HG02840 (cell line): Measurements from ENCODE around the gene HOXA5.

Source experiments
- ATAC-seq: cut with Tn5 transposase; IDR thresholded peaks from one replicate; pipeline ENCODE4 v1.9.1; 2021; ENCODE audit warnings: mild to moderate bottlenecking, moderate library complexity, moderate number of reproducible peaks; ENCODE audit not compliant: unreplicated experiment, low FRiP score

HOXA5 gene

DNA sequence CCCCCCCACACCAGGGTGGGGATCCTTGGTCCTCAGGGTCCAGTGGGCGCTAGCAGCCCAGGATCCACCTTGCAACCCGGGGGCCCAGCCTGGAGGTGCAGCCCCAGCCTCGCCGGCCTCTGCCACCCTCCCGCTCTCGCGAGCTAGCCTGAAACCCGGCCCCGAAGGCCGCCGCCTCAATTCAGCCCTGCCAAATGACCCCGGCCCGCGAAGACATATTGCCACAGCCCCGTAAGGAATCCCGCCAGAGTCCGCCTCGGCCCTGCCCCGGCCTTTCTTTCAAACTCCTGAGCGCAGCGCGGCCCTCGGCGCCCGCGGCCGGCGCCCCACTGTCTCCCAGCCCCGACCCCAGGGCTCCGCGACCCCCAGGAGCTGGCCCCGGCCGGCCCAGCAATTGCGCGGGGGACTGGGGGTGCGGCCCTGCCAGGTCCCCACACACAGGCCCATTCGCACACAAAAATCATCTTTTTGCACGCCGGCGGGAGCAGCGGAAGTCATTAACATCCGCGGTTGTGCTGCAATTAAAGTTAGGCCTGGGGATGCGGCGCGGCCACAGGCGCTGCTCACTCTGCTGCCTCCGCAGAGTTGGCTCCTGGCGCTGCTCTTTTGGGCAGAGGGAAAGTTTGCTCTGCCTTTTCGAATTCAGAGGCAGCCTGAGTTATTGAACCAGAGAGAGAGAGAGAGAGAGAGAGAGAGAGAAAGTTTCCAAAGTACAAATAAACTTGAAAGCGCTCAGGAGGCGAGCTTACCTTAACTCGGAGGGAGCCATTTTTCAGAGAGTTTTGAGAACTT, 4.0 kb downstream of the HOXA5 start:
- ATAC-seq: no peak

DNA sequence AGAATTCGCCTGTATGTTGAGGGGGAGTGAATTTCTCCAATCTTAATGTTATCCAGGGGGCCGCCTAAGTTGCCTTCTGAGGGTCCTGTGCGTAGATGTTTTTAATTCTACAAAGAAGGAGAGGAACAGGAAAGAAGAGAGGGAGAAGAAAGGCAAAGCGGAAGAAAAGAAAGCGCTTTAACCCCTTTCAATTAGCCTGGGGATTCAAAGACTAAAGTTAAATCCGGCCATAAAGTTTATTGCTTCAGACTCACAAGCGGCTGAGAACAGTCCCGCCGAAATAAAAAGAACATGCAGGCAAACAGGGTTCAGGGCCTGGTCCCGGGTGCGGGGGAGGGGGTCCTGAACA, 4.5 kb downstream of the HOXA5 start:
- ATAC-seq: no peak

DNA sequence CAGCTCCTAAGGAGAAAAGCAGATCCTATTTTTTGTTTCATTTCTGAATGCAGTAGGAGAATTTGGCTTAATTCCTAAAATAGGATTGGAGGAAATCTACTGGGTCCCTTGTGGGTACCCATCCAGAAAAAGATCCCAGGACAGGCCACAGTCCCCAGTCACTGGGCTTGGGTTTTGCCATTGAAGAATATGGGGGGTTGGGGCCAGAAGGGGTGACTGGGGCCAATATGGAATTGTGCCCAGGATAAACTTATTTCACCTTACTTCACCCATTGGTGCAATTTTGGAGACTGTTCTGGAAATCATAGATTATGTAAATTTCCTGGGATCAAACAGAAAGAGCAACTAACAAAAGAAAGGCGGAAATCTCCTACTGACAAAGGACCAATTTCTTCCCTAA, 5.0 kb downstream of the HOXA5 start:
- ATAC-seq: no peak

DNA sequence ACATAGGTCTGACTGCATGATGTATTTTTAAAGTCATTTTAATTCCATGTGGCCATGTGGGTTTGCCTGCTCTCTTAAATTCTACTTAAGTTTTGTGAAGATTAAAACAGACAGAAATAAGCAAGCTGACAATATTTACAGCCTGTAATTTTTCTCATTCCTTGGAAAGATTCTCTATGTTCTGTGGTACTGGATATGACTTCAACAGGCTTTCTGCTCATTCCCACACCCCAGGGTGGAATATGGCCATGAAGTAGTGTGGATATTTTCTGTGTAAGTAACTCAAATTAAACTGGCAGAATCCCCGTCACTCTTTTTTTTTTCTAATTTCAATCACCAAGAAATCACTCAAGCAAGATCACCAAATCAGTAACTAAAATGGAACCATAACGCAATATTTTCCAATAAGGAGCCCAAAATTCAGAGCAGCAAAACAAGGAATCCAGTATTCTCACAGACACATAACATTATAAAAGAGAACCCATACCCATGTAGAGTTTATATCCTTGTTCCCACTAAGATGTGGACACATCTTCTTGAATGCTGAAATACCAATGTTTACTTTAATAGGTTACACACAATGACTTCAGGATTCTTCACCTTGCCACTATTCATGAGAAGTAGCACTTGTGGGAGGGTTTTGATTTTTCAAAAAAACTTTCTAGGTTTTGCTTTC, 5.7 kb downstream of the HOXA5 start:
- no peak for ATAC-seq

DNA sequence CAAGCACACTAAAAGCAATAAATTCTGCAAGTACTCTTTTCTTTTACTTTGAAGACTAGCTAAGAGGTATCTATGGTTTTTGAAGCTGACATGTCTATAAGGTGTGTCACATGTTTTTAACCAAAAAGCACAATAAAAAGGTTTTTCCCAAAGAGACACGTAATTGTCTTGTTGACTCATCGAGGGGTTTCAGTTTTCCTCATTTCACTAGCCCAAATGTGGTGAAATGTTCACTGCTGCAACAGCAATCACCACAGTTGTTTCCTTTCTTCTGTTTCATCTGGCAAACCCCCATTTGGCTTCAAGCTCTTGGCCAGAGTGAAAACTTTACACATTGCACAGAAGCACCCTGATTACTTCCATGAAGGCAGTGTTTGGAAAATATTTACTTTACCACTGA, 9.1 kb downstream of the HOXA5 start:
- ATAC-seq: no peak

DNA sequence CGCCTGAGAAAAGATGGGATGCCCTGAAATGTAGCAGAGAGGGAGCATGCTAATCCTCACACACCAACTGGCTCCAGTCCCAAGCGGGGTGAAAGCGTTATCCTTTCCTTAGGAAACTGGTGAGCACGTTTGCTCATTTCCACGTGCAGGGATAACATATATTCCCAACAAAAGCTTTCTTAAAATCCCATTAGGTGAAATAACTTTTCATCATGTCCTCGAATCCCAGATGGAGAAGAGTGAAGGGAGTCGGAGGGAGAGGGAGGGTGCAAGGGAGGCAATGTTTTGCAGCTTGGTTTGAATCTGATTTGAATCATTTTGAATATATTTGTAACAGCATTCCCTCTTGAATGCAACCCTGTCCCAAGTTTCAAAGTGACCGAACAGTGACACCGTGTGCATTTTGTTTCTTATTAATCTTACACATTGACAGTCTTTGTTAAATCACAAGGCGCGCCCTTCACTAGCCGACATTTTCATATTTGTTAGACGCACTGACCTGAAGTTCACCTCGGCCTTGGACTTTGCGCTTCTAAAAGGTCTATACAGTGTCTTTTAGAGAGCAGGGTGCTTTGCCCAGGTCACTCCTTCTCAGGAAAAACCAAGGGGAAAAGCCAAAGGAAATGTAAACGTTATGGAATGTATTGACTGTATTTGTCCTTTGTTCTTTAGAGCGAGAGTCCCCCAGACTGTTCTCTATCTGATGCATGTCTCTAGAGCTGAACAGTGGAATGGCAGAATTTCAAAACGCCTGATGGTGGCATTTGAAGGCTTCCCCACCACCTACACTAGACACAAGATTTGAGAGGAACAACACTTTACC, 9.9 kb downstream of the HOXA5 start:
- no peak for ATAC-seq

DNA sequence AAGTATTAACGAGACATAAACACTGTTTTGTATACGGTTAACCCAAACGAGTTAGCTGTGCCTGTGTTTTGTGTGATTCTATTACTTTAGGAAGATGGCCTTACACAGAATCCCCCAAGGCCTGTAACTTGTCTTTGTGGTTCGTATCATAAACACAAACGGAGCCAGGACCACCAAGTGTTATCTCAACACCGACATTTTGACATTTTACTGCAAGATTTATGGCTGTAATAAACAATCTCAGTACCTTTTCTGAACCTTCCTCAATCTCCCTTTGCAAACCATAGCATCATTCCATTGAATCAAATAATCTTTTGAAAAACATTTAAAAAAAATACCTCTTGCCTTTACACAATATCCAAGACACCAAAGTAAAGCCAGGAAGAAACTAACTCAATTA, 10.5 kb downstream of the HOXA5 start:
- ATAC-seq: no peak

DNA sequence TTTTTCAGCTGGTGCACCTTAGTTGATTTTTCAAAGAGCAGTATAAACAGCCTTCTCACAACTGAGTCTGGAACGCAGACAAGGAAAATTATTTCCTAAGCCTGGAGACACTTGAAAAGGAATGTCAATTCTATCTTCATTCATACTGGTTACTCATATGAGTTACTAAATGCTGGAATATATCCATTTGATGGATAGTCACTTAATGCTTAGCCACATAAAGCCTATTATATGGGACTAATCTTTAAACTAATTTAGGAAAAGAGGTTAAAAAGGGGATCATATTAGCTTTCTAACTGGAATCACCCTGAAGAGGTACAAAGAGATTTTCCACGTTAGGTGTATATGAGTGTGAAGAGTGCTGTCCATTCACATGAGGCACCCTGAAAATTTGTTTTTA, 11.3 kb downstream of the HOXA5 start:
- ATAC-seq: no peak

DNA sequence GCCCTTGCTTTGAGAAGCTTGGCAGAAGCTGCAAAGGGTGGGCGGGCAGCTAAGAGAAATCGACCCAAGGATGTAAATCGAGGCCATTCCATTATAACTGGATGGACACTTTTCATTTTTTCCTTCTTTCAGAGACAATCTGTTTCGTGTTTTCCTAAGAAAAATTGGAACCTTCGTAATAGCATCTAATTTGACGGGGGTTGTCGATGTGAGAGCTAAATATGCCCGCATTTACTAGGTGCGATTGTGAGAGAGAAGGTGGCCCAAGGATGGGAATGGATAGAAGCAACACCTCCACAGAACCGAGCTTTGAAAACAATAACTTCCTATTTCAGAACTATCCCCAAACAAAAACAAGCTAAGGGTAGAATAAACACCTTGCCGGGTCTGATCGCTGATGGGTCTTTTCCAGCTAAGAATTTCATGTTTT, 12.1 kb downstream of the HOXA5 start:
- no peak for ATAC-seq

DNA sequence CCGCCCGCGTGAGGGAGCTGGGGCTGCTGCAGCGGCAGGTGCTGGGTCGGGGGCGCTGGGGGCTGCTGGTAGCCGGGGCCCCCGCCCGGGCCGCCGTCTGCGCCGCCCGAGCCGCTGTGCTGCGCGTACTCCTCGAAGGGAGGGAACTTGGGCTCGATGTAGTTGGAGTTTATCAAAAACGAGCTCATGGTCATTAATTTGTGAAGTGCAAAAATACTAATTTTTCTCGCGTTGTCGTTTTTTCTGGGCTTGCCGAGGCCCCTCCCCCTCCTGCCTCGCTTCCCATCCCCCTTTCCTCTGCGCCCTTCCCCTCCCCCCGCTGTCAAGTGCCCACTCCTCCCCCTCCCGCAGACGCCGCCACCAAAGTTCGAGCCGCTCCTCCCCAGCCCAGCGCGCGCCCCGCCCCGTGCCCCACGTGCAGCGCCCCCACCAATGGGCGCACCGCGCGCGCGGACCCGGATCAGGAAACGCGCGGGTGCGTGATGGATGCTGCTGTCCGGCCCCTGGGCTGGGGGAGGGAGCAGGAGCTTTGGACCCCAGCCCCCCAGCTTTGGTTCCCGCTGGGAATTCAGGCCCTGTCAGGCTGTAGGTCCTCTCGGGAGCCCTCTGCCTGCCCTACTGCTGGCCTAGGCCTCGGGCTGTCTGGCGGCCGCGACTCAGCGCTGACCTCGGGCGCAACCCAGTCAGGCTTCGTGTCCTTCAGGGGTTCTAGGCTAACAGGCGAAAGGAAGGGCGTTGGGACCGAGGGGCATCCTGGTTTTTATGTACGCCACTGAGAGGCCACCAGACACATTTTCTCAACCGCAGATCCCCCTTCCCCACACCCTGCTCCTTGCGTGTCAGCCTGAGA, 12.7 kb downstream of the HOXA5 start, which contains the start of gene HOXA4:
Gene HOXA4 (minus strand): TSS at position 218 of the 850 bp plus-strand sequence. CDS start 24 bp downstream, at position 194.
- no peak for ATAC-seq

DNA sequence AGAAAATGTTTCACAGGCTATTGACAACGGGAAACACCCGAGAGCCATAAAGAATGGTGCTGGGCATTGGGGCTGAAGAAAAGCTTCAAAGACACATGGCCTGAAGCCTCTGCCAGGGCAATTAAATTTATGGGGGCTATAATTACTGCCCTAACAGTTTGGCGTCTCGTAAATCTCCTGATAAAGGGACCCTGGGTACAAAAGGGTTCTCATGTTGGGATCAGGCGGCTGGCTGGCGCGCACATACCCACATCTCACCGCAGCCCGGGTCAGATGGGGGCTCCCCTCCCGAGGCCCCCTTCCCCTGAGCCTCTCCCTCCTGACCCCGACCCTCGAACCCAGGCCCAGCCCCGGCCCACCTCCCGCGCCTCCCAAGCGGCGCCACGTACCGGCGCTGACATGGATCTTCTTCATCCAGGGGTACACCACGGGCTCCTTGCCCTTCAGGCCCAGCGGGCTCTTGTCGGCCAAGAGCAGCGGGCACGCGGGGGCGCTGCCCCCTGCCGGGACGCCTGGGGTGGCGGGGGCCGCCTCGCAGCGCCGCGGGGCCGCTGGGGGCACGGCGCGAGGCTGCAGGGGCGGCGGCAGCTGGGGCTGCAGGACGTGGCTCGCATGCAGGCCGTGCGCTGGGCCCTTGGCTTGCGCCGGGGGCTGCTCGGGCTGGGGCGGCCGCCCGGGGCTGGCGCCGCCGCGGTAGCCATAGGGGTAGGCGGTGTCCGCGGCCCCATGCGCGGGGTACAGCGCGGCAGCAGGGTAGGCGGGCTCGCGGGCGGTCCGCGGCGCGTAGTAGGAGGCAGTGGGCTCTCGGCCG, 13.5 kb downstream of the HOXA5 start:
- no peak for ATAC-seq

DNA sequence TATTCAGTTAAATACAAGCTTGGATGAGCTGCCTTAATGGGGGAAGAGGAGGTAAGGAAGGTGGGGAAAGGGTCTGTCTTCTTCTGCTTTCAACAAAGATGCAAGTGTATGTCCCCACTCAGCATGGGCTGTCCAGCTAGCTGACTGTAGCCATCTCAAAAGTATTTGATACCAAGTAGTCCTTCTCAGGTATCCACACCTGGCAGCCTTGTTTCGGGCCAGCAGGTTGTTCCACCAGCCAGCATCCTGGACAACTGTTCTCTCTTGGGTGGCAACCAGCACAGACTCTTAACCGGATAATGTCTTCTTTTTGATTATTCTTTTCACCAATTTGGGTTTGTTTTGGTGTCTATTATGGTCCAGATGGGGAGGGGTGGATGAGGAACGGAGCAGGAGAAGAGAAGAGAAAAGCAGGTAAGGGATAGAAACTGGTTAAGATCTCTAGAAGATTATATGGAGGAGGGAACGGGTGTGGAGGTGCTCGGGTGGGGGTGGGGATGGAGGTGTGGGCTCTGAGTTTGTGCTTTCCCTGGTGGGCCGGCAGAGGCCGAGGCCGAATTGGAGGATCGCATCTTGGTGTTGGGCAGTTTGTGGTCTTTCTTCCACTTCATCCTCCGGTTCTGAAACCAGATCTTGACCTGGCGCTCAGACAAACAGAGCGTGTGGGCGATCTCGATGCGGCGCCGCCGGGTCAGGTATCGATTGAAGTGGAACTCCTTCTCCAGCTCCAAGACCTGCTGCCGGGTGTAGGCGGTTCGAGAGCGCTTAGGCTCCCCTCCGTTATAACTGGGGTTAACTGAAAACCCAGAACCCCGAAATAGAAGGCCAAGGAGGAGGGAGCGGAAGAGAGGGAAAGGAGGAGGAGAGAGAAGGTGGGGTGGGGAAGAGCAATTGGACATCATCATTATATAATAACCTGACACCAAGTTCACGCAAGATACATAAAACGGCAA, 14.4 kb downstream of the HOXA5 start:
- no peak for ATAC-seq

DNA sequence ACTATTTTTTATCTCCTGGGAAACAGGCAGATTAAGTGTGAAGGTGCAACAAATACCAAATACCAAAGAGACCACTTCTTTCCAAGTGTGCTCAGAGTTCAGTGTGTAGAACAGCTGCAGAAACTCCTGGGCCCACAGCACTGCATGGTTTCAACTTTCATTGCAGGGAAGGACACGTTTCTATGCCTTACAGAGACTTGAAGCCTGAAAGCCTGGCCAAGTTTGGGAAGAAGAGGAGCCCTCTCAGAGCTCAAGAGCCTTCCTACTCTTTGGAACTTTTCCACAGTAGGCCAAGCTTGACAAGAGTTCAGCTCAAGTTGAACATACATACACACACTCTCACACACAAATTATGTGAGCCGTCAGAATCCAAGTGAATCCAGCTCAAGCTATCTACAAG, 15.4 kb downstream of the HOXA5 start:
- no peak for ATAC-seq

DNA sequence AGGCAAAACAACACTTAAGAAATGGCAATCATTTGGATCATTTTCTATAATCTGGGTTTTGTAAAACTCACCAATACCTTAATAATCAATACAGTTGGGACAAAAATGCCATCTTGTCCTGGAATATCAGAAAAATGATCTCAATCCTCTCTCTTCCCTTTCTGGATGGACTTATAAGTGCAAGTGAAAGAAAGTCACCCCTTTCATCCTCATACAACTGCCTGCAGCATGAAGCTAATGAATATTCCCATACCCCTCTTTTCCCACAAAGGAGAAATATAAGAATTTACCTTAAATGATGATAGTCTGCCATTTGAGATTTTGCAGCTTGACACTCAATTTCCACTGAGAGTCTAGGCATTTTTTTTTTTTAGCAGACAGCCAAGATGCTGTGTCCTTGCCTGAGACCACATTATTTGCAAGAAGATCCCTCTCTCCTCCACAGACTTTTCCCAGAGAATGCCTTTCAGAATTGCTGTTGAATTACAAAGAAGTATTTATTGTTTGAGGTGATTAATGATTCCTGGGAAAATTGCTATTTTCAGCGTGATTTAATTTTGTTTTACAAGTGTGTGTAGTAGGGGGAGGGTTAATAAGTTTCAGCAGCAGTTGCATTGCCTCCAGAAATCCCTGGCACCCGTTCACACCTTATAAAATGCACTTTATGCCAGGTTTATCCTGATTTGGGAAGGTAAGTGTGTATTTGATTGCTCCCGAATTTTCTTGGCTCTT, 16.7 kb downstream of the HOXA5 start:
- no peak for ATAC-seq

DNA sequence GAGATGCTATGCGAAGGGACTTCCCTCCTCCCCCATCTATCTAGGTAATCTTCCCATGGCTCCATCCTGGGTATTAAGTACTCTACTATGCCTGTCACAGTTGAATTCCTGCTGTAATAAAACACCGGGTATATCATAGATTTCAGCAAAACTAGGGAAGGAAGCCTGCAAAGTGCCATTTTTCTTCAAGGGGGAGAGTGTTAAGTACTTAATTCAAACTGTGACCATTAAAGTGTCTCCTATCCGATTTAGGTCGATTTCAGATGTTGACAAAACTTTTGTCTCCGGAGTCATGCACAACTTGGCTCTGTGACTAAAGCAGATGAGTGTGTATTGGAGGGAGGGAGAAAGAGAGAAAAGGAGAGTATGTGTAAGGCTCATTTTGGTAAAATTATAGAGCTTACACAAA, 17.5 kb downstream of the HOXA5 start:
- no peak for ATAC-seq

DNA sequence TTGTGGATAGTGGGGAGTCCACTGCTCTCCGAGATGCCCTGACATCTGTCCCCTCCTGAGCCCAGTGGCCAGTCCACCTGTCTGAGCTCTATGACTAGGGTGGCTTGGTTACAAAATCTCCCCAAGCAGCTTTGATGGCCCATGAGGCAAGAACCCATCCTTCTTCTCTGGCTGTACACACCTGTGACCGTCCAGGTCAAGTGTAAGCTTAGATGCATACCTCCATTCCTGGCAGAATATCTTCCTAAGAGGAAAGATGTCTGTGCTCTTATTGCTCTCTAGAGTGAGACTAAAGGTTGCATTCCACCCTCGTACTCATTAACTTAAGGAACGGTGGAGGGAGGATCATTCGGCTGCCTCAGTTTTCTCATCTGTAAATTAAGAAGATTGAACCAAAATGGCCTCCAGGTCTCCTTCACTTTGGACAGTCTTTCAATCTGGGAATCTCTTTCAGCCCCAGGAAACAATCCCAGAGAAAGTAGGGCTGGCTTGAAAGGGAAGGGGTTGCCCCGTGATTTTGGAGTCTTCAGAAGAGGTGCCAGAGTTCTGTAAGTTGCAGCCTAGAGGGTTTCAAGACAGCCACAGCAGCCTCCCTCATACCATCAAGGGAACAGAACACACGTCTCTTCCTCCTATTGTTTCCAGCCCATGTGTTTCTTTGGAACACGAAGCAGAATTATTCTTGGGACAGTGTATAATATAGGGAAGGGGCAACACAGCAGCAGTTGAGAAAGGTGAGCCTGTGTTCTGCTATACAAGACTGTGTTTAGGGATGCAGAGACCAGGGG, 18.4 kb downstream of the HOXA5 start:
- ATAC-seq: no peak
